GM10266 (cell line): ENCODE results near the gene B3GAT2.
"Not testable (repeated sequence)": the region's sequence is repeated elsewhere in the genome, so short reads cannot be mapped to it uniquely, and the experiment has no call there.

Experiments used
- DNase-seq: peaks from one replicate; pipeline ENCODE4 v3.0.0; 2012; ENCODE audit errors: extremely low spot score
- TF ChIP-seq, protein P1 (sequence below): IDR thresholded peaks from 2 replicates; pipeline ENCODE4 v1.5.1; 2012; ENCODE audit warnings: mild to moderate bottlenecking, low read depth; ENCODE audit not compliant: control insufficient read depth, insufficient read depth; ENCODE audit errors: missing control alignments

B3GAT2 gene

DNA sequence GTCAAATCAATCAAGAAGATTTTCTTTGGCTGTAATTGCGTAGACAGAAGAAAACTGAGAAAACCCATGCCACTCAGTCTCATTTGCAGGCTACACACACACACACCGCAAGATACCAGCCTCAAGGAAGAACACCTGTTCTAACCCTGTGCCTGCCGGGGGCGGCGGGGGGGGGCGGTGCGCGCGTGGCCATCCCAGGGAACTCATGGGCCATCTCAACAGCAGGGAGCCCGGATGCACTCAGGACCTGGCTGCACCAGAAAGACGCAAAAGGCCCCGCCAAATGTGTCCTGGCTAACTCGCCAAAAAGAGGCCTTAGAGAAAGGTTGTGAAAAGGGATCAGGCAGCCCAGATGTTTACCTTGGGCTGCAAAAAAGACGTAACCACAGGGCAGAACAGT lies 2.1 kb downstream of the B3GAT2 start:
- TF ChIP-seq, protein P1, sequence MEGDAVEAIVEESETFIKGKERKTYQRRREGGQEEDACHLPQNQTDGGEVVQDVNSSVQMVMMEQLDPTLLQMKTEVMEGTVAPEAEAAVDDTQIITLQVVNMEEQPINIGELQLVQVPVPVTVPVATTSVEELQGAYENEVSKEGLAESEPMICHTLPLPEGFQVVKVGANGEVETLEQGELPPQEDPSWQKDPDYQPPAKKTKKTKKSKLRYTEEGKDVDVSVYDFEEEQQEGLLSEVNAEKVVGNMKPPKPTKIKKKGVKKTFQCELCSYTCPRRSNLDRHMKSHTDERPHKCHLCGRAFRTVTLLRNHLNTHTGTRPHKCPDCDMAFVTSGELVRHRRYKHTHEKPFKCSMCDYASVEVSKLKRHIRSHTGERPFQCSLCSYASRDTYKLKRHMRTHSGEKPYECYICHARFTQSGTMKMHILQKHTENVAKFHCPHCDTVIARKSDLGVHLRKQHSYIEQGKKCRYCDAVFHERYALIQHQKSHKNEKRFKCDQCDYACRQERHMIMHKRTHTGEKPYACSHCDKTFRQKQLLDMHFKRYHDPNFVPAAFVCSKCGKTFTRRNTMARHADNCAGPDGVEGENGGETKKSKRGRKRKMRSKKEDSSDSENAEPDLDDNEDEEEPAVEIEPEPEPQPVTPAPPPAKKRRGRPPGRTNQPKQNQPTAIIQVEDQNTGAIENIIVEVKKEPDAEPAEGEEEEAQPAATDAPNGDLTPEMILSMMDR: no peak

DNA sequence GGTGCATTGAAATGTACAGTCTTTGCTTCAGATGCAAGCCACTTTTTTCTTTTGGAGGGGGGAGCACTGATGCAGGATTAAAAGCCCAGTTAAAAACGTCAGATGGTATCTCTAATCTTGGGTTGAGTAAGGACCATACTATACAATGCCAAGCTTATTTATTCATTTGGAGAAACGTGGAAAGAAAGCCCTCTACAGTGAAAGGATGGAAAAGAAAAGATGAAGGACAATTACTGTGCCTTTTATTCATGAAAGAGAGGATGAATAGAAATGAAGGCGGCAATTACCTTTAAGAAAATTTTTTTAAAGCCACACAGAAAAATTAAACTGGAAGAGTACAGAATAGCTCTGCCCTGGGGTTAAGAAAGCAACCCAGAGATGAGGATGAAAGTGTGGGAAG lies 2.7 kb downstream of the B3GAT2 start:
- no peak for DNase-seq
- TF ChIP-seq, protein P1: no peak

More for the DNA sequence above, 2.1 kb downstream of the B3GAT2 start:
- DNase-seq: no peak

DNA sequence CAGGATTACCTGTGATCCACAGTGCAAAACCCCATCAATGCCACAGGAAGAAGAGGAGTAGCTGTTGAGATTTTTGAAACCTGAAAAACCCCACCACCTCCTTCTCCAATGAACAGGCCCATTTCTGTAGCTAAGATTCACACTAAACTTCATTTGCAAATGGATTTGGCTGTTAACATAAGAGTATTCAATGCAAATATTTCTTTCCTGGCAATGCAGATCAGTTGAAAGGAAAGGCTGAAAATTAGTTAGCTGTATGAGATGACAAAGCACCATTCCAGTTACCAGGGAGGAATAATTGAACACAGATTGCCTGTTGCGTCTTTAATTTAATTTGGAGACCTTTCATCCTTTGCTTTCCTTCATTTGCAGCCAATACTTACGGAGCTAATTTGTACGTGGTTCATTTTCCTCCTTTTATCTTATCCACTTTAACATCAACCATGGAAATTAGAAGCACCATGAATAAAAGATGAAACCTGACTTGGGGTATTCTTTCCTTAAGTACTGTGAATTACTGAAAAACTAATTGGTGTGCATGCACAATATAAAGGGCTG lies 4.2 kb downstream of the B3GAT2 start:
- no peak for DNase-seq

DNA sequence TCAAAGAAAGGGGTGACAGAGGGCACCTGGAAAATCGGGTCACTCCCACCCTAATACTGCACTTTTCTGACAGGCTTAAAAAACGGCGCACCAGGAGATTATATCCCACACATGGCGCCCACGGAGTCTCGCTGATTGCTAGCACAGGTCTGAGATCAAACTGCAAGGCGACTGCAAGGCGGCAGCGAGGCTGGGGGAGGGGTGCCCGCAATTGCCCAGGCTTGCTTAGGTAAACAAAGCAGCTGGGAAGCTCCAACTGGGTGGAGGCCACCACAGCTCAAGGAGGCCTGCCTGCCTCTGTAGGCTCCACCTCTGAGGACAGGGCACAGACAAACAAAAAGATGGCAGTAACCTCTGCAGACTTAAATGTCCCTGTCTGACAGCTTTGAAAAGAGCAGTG lies 12.5 kb downstream of the B3GAT2 start:
- DNase-seq: not testable (repeated sequence)

More for the DNA sequence above, 4.2 kb downstream of the B3GAT2 start:
- TF ChIP-seq, protein P1: no peak

DNA sequence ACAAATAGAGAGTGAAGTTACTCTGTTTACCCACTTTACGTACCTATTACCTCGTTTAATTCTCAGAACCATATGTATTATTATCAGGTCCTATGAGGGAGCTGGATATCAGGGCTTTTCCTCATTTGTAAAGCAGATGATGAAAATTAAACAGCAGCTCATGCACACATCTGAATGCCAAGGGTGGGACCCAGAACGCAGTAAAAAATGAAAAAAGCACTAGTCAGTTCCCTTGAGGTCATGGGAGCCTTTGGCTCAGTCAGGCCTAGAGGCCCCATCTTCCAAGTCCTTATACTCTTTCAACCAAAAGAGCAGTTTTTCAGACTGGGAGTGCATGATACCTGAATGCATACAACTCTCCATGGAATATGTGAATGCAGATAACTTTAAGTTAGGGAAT lies 23.0 kb downstream of the B3GAT2 start:
- no peak for DNase-seq
- TF ChIP-seq, protein P1: no peak

DNA sequence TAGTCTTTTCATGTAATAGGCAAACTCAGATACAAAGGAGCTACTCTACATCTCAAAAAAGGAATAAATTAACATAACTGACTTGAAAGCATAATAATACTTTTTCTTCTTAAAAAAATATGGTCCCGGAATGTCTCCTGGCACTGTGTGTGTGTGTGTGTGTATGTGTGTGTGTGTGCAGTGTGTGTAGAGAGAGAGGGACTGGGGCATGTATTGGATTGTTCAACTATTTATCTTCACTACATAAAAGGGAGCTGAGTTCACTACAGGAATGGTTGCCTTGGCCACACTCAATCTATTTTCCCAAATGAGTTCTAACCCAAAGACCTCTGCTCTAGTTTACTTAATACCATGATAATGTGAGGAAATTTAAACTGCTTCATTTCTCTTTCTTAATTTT lies 51.1 kb downstream of the B3GAT2 start:
- TF ChIP-seq, protein P1: no peak
- DNase-seq: no peak

DNA sequence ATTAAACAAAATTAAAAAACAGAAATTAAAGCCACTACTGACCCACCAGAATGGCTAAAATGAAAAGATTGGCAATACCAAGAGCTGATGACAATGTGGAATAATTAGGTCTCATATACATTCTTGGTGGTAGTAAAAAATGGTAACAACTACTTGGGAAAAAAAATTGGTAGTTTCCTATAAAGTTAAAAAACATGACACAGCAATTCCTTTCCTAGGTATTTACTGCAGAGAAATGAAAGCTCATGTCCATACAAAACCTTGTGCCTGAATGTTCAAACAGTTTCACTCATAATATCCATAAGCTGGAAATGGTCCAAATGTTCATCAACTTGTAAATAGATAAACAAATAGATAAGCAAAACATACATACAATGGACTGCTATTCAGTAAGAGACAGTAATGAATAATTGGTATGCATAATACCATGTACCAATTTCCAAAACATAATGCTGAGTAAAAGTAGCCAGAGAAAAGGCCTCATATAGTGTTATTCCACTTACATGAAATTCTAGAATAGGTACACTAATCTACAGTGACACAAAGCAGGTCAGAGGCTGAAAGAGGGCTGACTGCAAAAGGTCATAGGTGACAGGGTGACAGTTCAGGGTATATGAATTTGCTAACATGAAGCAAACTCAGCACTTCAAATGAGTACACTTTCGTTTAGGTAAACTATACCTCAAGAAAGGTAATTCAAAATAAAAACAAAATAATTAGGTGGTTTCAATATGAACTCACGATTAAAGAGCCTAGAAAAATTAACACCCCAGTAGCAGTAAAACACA lies 53.0 kb downstream of the B3GAT2 start:
- no peak for DNase-seq
- TF ChIP-seq, protein P1: no peak
